Stimulated activated CD8-positive, alpha-beta memory T cell treated with anti-CD3 and anti-CD28 coated beads, Interleukin-2, amount 100 ng/mL, for 1 hour (primary cell): ENCODE results near the gene DST.

ENCODE experiments used
- DNase-seq, 2 donors: peaks; one replicate each; pipeline ENCODE4 v3.0.0-alpha.2; 2020; ENCODE audit warnings: low read depth in 2 of 2

Gene DST

DNA sequence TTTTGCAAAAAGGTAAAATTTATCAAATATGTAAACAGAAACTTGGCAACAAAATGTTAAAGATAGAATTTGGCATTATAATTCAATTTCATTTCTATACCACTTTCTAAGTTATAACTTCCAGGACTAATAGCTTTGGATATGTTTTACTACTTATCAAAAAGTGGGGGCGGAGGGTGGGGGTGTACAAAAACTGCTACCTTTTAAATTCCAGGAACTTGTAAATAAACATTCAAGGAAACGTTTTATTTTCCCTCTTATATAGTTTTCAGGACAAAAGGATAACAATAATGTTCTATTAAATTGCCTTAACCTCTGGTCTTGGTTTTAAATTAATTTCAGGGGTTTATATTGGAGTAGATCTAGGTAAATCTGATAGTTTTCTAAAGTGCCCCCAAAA is 103.8 kb downstream of the DST start:
- no peak for DNase-seq

DNA sequence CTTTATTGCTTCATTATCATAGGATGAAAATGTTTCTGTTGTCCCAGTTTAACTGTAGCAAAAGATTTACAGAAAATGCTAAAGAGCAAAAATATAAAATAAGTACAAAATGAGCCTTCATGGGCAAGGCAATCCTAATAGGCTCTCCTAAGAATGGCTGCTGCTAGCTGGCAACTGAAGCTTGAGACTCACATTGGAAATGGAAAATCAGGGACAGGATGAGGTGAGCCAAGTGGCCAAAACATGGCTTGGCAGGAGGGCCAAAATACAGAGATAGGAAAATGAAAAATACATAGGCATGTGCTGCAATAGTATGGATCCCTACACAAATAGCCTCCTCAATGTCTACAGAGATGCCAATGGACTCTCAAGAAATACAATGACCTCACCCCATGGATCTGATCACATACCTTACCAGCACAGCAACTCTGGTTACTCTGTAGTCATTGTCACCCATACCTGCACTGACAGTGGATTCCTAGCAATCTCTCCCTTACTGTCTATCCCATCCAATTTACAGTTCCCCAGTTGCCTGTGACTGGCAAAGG is 105.4 kb downstream of the DST start:
- DNase-seq = no peak

DNA sequence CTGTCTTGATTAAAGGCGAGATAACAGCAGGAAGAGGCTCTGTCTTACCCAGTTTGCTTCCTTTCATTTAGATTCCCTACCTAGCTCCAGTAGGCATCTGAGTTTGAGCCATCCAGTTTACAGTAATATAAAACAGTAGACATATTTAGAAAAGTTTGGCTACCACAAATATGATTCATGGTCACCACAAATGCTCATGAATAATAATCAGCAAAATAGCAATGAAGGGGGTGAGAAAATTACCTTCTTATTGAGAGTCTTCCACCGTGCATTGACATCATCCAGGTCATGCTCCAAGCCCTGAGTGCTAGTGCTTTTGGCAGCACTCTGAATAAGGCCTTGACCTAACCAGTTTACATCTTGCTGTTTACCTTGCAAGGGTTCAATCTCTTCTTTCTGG is 106.2 kb downstream of the DST start:
- no peak for DNase-seq

DNA sequence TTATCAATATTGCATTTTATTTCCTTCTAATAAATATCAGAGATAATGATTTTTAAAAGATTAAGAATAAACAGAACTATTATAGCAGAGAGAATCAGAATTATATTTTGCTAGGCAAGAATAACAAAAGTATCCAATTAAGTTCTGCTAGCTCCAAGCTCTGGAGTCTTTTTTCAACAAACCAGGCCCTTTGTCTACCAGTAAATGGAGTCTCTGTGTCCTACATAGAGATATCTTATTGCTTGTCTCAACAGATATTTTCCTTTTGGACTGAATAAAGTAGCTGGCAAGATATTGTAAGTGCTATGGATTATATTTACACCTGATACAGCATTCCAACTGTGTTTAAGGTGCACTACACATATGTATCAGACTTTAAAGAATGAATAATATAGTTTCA is 107.1 kb downstream of the DST start:
- no peak for DNase-seq

DNA sequence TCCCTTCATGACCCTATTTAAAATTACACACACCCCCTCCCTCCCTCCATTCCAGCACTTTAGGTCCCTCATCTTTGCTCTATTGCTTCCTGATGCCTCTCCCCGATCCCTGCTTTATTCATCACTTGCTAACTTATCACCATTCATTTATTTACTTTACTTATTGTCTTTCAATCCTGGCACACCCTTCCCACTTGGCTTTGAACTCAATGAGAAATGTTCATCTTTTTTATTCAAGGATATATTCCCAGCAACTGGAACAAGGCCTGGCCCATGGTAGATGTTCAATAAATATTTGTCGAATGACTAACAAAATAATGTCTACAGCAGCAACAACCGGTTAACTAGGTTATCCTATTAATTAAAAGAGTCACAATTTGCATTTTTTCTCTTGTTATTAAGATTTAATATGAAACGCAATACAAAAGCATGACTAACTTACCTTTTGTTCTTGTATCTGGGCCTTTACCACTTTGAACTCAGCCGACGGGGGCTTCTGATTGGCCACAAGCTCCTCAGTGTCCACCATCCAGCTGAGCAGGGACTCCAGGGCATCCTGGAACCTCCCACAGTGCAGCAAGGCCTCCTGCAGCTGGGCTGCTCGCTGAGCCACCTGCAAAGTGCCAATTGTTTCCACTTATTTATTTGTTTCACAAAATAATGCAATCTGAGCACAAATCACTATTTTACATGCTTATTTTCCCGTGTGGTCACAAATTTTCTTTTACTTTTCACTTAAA is 107.8 kb downstream of the DST start:
- no peak for DNase-seq

DNA sequence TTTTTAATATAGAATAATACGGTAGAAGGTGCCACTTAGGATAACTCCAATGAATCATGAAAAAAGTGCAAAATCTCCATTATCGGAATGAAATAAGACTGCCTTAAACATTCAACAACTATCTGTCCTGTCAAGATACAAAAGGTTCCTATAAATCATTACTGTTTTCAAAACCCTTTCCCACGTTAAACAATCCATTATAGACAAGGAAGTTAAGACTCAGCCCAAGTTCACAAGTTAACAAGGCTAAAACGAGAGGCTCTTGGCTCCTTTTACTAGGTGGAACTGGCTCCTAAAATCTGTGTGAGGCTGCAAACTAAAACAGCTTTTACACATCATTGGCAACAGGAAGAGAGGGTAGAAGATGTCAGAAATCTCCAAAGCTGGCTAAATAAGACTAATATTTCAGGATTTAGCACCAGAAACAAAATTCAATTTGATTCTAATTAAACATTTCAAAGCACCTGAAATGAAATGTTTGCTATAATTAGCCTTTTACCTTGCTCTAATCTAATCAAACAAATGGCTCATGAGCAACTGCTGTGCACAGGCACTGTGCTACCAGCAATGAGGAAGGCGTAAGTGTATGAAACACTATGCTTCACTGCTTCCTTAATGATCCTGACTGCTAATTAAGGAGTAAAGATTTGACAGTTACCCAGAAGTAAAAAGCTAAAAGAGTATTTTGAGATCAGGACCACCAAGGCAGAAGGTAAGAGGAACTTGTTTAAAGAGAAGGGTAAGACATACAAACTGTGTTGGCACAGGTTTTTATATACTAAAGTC is 109.7 kb downstream of the DST start:
- no peak for DNase-seq

DNA sequence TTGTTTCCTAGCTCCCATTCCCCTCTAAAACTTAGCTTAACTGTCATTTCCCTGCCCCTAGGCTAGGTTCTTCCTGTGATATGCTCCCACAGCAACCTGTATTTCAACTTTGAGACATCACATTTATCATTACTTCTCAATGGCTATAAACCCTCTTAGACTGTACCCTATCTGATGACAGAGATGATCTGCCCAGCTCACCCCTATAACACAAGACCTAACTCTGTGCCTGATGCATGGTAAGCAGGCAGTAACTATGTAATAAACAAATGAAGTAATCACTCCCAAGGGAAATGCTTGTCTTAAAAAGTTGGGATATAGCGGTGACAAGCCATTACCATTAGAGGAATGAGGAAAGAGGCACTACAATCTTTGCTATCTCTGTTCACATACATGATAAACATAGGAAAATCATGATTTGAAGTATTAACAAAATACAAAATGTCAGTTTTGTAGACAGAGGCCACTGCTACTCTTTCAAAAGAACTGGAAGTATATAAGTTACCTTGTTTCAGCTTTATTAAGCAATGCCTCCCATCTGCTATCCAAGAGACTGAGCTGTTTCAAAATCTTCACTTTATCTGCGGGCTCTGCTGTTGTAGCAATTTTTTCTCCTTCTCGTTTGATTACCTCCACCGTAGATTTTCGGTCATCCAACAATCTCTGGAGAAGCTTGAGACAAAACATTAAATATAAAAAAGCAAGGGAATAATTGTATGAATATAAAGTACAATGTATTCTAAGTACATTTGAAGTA is 110.7 kb downstream of the DST start:
- DNase-seq = no peak

DNA sequence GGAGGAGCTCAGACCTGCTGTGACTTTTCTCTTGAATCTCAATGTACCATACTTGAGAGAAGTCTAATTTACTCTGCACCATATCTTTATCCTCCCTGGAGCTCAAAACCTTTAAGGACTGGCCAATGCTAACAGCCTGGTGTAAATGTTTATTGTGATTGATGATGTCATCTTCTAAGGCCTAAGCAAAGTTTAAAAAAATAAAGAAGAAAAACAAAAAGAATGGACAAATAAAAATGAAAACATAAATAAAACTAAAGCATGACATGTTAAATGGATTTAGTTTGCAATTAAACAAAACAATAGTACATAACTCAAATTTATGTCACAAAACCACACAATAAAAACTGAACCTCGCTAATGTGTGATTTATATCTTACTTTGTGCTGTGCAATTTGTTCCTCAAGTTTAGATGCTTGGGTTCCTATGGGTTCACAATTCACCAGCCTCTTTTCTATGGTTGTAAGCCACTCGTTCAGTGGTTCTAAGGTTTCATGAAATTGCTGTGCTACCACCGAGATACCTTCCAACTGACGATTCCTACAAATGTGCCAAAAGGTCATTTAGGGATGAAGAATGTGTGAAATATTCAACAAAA is 113.0 kb downstream of the DST start:
- DNase-seq = no peak

DNA sequence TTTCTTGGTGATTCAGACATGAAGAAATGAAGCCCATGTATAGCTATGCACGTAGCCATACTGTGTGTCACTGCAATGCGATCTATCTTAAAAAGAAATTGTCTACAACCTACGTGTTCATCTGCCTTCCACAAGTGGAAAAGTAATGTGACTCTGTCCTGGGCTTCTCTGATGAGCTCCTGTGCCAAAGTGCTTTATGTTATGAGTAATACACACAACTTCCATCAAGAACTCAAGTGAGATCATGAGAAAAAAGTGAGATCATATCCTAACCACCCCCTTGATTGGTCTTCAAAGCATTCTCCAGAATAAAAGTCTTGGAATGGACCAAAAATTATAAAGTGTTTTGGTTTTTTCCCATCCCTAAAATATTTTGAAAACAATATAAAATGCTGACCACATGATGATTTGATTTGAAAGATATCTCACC is 114.3 kb downstream of the DST start:
- no peak for DNase-seq

DNA sequence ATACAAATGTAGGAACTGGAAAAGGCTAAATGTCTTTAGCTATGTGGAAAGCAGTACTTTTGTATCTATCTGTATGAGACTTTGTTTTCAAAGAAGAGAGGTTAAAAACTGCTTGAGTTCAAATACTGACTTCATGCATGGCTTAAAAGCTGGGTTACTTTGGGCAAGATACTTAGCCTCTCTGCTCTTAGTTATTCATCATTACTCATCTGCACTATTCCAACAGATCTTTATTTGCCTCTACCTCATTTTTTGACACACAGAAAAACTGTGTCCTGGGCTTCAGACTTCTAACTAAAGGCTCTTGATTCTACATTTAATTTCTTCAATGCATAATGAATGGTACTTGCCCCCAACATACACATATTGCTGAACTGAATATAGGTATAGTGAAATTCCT is 114.8 kb downstream of the DST start:
- DNase-seq = no peak

DNA sequence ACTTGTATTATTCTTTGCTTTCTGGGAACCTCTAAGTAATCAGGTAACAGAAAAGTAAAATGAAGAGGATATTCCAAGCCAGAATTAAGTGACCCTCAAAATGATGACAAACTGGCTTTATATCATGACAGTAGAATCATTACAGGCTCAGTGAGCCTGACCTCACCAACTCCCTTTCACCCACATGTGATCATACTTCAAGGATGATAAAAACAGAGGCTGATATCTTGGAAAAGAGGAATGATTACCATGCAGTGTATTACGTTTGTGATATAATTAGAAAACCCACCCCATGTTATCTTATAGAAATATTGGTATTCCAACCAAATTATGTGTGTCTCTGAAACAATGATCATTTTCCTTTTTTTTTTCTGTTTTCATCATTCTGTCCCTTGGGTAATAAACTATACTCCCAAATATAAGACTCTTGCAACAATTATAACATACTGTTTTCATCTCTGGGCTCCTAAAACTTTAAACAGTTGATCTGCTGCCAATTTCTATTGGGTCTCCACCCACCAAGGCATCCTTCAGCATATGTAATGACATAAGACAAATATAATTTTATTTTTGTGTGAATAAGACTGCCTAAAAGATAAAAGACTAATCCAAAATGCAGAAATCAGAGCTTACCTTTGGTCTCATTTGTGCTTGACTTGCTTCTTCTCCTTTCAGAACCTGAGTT is 115.7 kb downstream of the DST start:
- DNase-seq = no peak

DNA sequence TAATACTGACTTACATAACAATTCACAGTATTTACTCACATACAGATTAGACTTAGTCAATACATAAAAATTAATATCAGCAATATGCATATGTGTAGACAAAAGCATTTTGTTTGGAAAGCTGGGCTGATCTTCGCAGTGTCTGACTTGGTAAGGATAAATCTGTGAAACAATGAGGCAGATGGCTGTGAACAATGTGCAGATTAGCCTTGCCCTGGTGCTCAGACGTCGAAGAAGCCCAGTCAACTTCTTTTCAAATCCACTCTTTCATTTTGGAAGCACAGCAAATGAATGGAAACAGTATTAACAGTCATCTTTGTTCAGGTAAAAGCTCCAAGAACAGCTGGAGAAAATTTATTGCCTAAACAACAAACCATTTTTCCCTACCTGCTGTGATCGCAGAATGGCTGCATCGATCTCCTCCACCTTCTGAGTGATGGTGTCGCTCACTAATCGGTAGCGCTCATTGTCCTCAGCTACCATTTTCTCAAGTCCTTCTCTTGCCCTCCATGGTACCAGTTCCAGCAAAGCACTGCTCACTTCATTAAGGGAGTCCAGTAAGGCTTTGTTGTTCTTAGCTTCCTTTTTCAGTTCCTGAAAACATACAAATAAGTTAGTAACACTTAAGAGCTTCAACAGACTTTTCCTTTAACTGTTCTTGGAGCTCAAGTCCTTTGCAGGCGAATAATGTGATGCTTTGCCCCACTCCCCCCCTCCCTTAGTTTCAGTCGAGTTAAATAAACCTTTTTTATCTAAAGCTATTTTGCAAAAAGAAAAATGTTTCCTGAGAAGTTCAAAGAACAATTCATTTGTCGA is 116.5 kb downstream of the DST start:
- DNase-seq = no peak

DNA sequence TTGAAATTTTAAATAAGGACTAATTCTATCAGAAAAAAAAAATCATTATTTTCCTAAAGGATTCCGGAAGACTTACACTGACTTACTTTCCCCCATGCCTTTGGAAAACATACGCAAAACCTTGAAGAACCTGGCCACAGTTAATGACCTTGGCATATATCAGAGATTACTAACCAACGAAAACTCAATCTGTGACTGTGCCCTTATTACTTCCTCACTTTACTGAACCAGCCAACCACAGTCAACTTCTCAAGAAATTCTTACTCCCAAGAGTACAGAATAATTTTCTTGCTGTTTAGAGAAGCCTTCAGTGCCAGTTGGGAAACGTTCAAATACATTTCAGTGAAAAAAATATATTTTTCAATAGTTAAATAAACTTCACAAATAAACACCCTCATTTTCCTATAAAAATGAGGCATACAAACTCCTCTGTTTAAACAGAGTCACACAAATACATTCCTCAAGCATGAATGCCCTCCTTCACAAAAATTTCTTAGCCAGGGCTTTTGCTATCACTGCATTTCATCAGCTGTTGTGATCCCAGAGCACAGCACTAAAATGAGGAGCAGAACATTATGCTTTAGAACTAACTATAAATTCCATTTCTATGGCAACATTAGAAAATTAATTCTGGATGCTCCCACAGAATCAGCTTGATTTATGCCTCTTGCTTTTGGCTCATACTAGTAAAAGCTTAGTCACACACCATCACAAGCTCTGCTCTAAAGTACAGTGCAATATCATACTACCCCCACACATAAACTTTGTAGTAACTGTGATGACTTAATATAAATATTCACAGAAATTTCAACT is 117.6 kb downstream of the DST start:
- DNase-seq = no peak

DNA sequence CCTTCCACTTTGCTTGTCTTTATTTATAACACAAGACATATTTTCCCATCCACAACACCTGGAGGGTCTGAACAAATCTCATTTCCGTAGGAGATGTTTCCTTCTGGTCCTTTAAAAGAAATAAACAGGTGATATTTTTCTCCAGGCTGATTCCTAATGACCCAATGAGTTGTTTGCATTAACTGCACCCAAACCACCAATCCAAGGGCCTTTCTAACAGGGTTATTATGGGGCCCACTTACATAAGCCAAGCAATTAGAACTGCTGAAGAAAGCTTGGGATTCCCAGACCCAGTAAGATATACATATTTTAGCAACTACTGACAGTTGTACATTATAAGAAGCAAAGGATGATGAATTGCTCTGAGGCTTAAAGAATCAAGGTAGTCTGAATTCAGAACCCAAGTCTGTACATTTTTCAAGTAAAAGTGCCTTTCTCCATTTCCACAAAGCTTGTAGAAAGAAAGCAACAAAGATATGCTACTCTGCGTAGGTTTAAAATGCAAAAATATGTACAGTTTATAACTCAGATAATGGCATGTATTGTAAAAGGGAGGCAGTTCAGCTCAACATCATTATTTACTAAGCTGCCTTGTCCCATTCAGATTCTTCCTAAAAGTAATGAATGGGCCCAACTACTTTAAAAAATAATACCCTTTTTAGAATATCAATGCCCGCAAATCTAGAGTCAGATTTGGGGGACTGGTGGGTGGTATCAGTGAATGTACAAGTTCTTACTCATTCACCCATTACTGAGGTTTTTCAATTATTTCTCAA is 120.0 kb downstream of the DST start:
- DNase-seq = no peak

DNA sequence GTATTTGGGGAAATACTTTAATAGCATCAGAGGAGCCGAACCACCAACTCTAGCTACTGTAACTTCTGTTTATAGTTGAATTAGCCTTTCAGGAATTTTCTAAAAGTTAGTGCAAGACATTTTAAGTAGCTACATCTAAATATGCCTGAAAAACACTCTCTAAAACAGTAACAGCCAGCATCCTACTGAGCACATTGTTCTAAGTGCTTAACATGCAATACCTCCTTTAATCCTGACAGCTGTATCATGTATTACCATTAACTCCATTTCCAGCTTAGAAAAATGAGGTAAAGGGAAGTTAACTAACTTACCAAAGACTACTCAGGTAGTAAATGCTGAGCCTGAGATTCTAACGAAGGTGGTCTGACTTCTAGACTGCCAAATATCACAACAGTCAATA is 120.7 kb downstream of the DST start:
- no peak for DNase-seq

DNA sequence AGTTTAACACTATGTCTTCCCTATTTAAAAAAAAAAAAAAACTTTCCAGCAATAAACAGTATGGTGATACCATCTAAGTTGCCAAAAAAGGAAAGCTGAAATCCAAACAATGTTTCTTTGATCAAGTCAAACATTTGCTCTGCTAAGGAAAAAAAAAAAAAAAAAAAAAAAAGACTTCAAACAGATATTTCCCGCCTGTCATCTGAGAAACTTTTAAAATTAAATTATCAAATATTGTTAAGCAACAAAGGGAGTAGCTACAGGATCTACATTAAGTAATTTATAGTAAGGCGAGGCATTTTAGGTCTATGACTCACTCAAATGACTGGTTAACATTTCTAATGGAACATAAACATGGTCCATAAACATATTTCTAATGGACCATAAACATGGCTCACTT is 121.2 kb downstream of the DST start:
- no peak for DNase-seq

DNA sequence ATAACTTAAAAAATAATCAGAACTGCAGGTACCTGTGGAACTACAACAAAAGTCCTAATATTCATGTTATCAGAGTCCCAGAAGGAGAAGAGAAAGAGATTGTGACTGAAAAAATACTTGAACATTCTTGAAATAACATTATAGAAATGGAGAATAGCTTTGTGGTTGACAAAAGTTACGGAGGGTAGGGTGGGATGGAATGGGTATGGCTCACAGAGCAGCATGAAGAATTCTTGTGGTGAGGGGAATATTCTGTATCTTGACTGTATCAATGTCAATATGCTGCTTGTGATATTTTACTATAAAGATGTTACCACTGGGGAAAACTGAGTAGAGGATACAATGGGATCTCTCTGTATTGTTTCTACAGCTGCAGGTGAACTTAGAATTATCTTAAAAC is 122.5 kb downstream of the DST start:
- DNase-seq = no peak

DNA sequence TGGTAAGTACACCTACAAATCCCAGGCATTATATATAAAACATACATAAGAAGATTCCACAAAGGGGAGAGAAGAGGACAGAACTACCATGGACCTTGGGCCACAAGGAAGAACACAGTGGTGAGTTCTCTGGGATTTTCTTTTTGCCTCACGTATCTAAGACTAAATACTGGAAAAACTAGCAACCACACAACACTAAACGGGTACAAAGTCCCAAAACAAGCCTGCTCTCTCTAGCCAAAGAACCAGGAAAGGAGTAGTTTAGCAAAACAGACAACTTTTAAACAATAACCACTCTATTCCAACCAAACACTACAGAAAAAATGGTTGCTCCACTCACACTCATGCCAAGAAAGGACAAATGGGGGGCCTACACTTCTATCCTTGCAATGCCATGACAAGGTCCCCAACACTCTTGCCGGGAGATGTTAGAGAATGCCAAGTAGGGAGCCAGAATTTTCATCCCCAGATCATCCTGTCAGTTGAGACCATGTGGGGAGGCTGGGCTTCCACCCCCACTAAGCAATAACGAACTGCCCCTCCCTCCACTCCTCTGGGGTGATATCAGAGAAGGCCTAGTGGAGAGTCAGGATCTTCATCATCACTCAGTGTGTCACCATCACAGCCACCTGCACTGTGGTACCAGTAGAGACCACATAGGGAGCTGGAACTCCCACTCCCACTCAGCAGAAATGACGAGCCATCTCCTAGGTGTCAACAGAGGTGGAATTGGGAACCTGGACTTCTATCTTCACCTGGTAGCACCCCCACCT is 123.5 kb downstream of the DST start:
- no peak for DNase-seq
